NCI-H146 treated with DMSO at 0.1 percent for 48 hours (cell line): Measurements from ENCODE around the gene HAGHL.
A peak's percentile ranks its signal among the peaks of the same experiment; 100 is the strongest.
"Not testable (repeated sequence)": the region's sequence is repeated elsewhere in the genome, so short reads cannot be mapped to it uniquely, and the experiment has no call there.

Experiments
- DNase-seq: peaks from one replicate; lab custom pipeline; 2025; ENCODE audit not compliant: unreplicated experiment; lab: John Stamatoyannopoulos, UW

The HAGHL gene

DNA sequence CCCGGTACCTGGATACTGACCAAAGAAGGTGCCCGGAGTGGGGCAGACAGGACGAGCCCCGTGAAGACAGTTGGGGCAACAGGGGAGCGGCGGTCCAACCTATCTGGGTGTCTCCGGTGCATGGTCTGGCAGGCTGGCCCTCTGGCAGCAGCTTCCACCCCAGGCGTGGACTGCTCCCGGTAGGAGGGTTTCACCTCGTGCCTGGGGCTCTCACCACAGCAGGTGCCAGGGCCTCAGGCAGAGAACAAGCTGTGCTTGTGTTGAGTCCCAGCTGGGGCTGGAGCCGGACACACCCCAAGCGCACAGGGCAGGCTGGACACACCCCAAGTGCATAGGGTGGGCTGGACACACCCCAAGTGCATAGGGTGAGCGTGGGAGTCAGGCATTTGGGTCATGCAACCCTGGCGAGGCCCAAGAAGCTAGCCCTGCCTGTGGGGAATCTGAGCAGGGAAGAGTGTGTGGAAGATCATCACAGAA, 19.8 kb upstream of the HAGHL start:
- DNase-seq = peak; percentile 49

DNA sequence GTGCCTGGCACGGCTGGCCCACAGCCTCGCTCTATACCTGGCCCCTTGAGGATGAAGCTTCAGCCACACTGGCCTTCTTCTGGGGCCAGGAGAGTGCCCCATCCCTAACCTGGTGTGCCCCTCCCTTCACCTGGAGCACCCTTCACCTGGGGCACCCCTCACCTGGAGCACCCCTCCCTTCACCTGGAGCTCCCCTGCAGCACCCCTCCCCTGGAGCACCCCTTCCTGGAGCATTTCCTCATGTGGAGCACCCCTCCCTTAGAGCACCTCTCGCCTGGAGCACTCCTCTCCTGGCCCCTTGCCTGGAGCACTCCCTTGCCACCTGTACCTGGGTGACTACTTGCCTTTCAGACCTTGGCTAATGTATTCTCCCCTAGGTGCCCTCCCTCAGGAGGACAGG, 18.9 kb upstream of the HAGHL start:
- DNase-seq = no peak

DNA sequence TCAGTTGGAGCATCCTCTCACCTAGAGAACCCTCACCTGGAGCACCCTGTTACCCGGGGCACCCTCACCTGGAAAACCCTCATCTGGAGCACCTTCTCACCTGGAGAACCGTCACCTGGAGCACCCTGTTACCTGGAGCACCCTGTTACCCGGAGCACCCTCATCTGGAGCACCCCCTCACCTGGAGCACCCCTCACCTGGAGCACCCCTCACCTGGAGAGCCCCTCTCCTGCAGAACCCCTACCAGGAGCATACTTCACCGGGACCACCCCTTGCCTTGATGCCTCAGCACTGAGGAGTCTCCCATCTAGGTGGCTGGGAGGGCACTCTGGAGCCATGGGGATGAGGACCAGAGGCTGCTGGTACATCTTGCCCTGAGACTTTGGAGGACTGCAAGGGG, 17.9 kb upstream of the HAGHL start:
- no peak for DNase-seq

DNA sequence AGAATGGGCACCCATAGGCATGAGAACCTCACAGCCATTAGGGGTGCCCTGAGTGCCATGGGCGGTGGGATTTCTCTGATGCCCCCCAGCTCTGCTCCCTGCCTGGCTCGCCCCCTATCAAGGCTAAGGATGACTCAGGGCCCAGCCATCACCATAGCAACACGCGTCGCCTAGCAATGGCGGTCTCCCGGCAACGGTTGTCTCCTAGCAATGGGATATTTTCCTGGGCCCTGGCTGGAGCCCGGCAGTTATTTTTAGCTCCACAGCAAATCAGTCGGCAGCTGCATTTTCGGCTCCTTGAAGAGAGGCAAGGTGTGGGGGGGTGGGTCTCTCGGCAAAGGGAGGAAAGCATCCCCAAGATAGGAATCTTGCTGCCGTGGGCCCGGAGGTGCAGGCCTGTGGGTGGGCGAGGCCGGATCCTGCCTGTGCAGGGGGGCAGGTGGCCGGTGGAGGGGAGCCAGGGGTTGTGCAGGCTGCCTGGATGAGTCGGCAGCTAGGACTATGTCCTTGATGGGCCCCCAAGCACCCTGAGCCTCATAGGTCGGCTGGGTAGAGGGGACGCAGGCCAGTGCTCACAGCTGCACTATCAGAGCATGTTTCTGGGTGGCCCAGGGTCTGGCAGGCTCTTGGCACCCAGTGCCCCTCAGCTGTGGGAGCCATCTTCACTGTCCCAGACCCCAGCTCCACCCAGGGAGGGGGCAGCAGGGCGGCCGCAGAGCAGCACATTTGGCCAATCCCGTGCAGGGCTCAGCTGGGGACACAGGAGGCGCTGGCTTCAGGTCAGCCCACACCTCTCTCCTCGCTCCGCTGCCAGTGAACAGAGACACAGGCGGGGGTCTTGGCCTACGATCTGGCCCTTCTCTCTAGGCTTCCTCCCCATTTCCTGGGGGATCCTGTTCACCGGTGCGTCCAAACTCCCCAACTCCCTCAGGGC, 17.1 kb upstream of the HAGHL start:
- peak; percentile 90 for DNase-seq

DNA sequence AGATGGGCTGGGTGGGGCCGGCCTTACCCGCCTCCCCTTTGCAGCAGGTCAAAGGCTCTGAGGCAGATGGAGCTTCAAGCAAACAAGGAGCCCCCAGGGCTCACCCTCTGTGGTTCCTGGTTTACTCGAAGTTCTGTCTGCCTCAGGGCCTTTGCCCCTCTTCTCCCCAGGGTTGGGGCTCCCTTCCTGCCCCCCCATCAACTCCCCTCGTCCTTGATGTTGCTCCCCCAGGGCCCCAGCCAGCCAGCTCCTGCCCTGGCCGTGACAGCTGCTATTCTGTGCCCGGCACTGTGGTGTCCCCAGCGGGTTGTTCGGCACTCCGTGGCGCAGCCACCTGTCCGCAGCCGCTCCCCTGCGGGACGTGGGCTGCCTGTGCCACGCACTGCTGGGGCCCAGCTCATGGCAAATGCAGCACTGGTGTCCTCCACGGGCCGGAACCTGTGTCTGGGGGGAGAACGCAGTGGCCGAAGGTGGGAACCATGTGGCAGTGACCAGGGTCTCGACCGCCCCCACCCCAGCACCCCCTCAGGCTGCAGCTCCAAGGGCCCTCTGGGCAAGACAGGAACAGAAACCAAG, 16.3 kb upstream of the HAGHL start:
- no peak for DNase-seq

DNA sequence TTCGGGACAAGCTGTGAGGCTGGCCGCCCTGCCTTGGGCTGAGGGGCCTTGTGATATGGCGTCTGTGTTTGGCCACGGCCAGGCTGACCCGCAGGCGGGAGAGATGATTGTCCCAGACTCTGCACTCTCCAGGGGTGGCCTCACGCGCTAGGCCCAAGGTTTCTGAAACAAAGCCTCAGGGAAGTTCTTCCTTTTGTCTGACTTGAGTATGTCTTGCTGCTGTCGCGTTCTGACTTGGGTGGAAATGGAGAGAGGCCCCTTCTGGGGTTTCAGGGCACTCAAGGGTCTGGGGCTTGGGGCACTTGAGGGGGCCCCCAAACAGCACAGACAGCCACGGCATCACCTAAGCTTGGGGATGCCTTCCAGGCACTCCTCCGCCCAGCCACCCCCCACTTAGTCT, 15.8 kb upstream of the HAGHL start:
- no peak for DNase-seq

DNA sequence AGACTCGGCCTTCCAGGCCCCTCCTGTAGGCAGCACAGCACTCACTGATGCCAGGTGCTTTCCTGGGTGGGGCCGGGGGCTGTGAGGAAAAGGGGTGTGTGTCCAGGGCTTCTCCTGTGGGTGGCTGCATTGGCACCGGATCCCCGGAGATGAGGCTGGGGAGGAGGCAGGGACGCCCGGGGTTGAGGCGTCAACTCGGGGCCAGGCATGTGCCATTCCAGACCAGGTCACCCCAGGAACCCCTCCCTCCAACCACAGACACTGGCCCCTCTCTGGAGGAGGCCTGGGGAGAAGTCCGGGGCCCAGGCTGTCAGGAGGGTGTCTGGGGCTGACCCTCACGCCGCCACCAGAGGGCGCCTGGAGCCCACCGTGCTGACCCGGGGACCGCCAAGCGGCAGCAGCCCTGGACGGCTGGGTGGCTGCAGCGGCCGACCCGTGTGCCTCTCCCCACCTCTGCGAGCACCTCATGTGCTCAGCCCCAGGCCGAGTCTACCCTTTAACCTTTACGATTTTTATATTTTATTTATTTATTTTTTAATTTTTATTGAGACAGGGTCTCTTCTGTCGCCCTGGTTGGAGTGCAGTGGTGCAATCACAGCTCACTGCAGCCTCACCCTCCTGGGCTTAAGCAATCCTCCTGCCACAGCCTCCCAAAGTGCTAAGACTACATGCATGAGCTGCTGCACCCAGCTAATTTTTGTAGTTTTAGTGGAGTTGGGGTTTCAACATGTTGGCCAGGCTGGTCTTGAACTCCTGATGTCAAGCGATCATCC, 15.2 kb upstream of the HAGHL start:
- DNase-seq = peak; percentile 55

- DNase-seq = not testable (repeated sequence)
These were observed 14.1 kb upstream of the HAGHL start for GRCh38 chr16:712740-713250.

DNA sequence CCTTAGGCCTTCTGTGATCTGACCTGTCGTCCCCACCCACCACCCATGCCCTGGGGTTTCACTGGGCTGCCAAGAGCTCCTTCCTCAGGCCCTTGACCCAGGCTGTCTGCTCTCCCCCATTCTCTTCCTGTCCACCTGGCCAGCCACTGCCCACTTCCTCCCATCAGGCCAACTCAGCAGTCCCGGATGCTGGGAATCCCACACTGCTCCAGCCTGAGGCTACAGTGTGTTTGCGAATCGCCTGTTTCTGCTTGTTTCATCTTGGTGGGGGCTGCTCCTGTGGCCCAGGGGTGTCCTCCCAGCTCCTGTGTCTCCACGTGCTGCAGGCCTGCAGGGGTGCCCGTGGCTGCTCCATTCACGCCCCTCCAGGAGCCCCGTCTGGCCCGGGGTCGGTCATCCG, 12.8 kb upstream of the HAGHL start:
- DNase-seq = no peak

GRCh38 chr16:714558-715476, 12.1 kb upstream of the HAGHL start, which contains the start of gene METRN:
TSS of gene METRN (plus strand) at chr16:715118. CDS start at chr16:715290, 172 bp downstream.
- DNase-seq = peak; percentile 64

GRCh38 chr16:715477-716199, 11.3 kb upstream of the HAGHL start:
- DNase-seq = no peak

DNA sequence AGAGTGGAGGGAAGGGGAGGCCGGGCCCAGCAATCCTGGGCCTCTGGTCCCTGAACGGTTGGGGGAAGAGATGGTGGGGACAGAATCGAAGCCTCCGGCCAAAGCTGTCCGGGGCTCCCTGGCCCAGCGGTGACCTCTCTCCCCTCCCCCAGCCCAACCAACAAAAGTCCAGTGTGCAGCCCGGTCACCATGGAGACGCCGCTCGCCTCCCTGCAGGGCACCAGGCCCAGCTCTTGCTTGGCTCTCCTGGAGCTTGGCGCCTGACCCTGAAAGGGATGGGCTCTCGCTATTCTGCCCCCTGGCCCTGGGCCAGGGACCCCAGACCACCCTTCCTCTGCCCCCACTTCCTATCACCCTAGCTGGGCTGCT, 10.7 kb upstream of the HAGHL start:
- peak; percentile 63 for DNase-seq

- DNase-seq = no peak
These were observed 10.1 kb upstream of the HAGHL start for GRCh38 chr16:716768-717325.

GRCh38 chr16:717450-718245, 9.3 kb upstream of the HAGHL start:
- no peak for DNase-seq

DNA sequence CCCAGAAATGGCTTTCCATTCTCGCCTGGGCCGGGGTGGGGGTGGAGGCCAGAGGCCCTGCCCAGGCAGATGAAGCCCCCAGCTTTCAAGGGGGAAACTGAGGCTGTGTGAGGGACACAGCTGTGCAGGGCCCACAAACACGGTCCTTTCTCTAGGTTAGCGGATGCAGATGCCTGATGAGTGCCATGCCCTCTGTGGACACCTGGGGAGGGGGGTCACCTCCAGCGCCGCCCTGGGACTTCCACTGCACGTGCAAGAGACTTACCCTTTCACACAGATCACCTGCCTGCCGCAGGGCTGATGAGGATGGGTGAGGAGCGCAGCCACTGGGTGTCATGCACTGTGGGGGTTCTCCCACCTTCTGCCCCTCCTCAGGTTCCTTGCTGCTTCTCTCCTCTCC, 8.5 kb upstream of the HAGHL start:
- DNase-seq = no peak

GRCh38 chr16:718922-719321, 8.0 kb upstream of the HAGHL start:
- DNase-seq = no peak

- peak; percentile 75 for DNase-seq
These were observed 7.0 kb upstream of the HAGHL start for GRCh38 chr16:719815-720446.

DNA sequence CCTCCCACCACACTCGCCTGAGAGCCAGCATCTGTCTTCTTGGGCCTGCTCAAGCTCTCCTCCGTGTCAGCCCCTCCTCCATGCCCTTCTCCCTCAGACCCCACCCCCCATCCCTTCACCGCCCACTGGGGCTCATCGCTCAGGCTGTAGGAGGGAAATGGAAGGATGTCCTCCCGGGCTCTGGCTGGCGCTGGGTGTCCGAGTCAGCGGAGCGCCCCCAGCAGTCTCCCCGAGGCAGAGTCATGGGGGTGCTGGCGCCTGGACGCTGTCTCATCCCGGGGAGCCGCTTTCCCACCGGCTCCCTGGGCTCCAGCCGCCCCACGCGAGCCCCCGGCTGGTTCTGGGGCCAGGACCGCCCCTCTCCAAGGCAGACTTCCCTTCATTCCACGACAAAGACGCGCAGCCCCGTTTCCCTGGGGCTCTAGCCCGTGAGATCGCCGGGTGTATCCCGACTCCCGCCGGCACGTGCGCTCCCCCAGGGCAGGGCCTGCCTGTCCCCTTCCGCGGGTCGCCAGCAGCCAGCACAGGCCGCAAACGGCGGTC, 6.4 kb upstream of the HAGHL start:
- peak; percentile 81 for DNase-seq
